Mononuclear cell (primary cell): ENCODE data around the gene KRT84. TPM values are rescaled to one million over a fixed set of nuclear protein-coding genes. Genes with fewer than 3 reads are reported as not detected.

Experiments used
- H3K27me3 ChIP-seq: 2 replicates; pipeline ENCODE4 v1.6.0; 2011; ENCODE audit warnings: low read length, control low read depth; ENCODE audit not compliant: insufficient read depth
- H3K4me1 ChIP-seq: 2 replicates; pipeline ENCODE4 v1.5.1; 2011; ENCODE audit warnings: mild to moderate bottlenecking, low read length, control low read depth; ENCODE audit not compliant: insufficient read depth
- H3K4me3 ChIP-seq: 2 replicates; pipeline ENCODE4 v1.5.1; 2011; ENCODE audit warnings: mild to moderate bottlenecking, low read length, moderate library complexity
- H3K9me3 ChIP-seq: 2 replicates; pipeline ENCODE4 v1.5.1; 2011; ENCODE audit warnings: low read depth, mild to moderate bottlenecking, control low read depth, low read length
- total RNA-seq: library from RNA; depleted of rRNA; stranded (reverse); fragments of >200 nt; gene quantifications from one replicate; pipeline ENCODE4 v1.2.3, GENCODE V29; 2012

Gene KRT84
- total RNA-seq, 1 donor, result not detected

- no peaks in the 10 kb centered on the region for H3K27me3 ChIP-seq
- no peak overlapping the region for H3K4me3 ChIP-seq
- H3K4me1 ChIP-seq, result no peaks in the 10 kb centered on the region
- H3K9me3 ChIP-seq, result no peaks in the 10 kb centered on the region
Measured at GRCh38 chr12:52400906-52401305, 15.5 kb upstream of the KRT84 start.

DNA sequence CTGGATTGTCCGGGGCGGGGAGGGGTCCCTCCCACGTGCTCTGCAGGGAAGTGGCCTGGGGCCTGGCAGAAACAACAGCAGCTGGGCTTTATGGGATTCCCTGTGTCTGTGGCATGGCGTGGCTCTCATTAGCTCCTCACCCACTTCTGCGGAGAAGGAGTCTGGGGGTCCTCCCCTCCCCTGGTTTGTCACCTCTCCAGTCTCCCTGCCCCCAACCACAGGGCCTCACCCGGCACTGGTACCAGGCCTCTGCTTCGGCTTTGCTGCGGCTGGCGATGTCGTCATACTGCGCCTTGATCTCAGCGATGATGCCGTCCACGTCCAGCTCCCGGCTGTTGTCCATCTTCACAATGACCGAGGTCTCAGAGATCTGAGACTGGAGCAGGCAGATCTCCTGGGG is 14.3 kb upstream of the KRT84 start:
- no peaks in the 10 kb centered on the region for H3K9me3 ChIP-seq
- H3K27me3 ChIP-seq, result no peaks in the 10 kb centered on the region
- H3K4me3 ChIP-seq, result no peak overlapping the region

GRCh38 chr12:52398176-52398575 is 12.7 kb upstream of the KRT84 start:
- H3K9me3 ChIP-seq, result no peaks in the 10 kb centered on the region
- no peaks in the 10 kb centered on the region for H3K4me1 ChIP-seq
- H3K4me3 ChIP-seq, result no peak overlapping the region
- H3K27me3 ChIP-seq, result no peaks in the 10 kb centered on the region

More for the DNA sequence above, 14.3 kb upstream of the KRT84 start:
- H3K4me1 ChIP-seq, result no peaks in the 10 kb centered on the region

DNA sequence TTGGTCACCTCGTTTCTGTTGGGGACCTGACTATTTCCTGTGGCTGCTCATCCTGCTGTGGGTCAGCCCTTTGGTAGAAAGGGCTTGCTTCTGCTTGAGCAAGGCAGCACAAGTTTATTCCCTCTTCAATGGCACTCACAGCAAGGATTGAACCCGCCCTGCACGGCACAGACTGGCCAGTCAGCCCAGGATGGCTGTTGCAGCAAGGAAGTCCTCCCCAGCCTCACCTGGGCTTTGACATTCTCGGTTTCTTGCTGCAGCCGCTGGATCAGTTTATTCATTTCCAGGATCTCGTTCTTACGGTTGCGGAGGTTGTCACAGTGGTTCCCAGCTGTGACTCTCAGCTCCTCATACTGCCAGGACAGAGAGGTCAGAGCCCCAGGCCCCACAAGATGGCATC is 11.2 kb upstream of the KRT84 start:
- Histone ChIP-seq H3K27me3 (no peaks in the 10 kb centered on the region), H3K4me3 (no peak overlapping the region), H3K9me3 (no peaks in the 10 kb centered on the region), H3K4me1 (no peaks in the 10 kb centered on the region)

DNA sequence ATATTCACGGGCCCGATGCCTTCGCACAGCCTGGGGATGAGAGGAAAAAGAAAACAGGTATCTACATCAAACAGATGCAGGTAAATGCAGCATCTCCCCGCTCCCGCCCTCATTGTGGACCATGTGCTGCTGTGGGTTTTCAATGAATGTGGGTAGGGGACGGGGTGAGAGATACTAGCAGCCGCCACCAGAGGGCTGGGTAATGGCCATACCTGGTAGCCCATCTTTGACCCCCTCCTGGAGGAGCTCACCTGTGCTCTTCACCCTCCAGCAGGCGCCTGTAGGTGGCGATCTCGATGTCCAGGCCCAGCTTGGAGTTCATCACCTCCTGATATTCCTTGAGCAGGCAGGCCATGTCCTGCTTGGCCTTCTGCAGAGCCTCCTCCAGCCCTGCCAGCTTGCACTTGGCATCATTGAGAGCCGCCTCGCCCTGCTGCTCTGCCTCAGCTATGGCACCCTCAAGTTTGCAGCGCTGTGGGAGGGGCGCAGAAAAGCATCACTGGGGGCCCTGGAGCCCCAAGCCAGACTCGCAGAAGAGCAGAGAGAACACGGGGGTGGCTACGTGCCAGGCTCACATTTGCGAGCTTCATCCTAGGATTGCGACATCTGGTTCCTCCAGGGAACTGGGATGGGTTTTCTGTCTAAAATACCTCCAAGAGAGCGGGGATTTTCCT is 10.4 kb upstream of the KRT84 start:
- Histone ChIP-seq H3K9me3 (no peaks in the 10 kb centered on the region), H3K4me1 (no peaks in the 10 kb centered on the region), H3K4me3 (no peak overlapping the region), H3K27me3 (no peaks in the 10 kb centered on the region)

DNA sequence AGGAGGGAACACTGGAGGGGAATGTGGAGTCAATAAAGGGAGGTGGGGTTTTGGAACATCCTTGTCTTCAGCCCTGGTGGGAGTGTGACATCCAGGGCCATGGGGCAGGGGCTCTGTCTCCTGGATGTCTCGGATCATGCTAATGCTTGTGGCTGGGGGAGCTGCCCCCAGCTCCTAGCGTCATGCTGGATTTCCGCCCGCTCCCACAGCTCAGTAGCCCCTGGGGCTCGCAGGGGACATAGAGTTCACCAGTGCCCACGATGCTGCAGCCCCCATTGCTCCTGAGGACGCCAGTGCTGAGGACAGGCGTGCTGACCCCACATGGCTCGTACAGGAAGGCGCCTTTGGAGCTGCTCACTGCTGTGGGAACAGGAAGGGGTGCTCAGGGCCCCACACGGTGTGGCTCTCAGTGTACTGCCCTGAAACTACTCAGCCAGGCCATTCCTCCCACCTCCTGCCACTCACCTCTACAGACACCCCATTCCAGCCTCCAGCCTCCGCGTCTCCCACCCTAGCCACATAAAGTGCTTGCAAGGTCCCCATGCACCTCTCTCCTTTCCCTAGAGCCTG is 9.5 kb upstream of the KRT84 start:
- Histone ChIP-seq H3K27me3 (no peaks in the 10 kb centered on the region), H3K9me3 (no peaks in the 10 kb centered on the region), H3K4me3 (no peak overlapping the region), H3K4me1 (no peaks in the 10 kb centered on the region)

GRCh38 chr12:52392465-52393007 is 7.1 kb upstream of the KRT84 start:
- Histone ChIP-seq H3K4me3 (no peak overlapping the region), H3K27me3 (no peaks in the 10 kb centered on the region), H3K9me3 (no peaks in the 10 kb centered on the region), H3K4me1 (no peaks in the 10 kb centered on the region)

DNA sequence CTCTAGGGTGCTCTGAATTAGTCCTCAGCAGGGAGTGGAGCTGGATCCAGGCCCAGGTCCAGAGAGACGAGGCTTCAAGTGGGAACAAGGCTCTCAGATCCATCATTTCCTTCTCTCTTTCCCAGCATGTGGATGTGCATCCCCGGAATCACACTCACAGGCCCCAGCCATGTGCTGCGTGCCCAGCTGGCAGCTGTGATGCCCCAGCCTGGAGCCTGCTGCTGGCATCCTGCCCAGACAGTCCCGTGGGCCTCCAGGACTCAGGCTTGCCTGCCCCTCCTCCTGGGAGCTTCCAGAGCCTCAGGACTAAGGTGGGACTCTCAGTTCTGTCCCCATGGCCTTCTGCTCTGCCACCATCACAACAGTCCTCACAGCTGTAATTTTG is 6.2 kb upstream of the KRT84 start:
- Histone ChIP-seq H3K9me3 (no peaks in the 10 kb centered on the region), H3K4me1 (no peaks in the 10 kb centered on the region), H3K27me3 (no peaks in the 10 kb centered on the region), H3K4me3 (no peak overlapping the region)

DNA sequence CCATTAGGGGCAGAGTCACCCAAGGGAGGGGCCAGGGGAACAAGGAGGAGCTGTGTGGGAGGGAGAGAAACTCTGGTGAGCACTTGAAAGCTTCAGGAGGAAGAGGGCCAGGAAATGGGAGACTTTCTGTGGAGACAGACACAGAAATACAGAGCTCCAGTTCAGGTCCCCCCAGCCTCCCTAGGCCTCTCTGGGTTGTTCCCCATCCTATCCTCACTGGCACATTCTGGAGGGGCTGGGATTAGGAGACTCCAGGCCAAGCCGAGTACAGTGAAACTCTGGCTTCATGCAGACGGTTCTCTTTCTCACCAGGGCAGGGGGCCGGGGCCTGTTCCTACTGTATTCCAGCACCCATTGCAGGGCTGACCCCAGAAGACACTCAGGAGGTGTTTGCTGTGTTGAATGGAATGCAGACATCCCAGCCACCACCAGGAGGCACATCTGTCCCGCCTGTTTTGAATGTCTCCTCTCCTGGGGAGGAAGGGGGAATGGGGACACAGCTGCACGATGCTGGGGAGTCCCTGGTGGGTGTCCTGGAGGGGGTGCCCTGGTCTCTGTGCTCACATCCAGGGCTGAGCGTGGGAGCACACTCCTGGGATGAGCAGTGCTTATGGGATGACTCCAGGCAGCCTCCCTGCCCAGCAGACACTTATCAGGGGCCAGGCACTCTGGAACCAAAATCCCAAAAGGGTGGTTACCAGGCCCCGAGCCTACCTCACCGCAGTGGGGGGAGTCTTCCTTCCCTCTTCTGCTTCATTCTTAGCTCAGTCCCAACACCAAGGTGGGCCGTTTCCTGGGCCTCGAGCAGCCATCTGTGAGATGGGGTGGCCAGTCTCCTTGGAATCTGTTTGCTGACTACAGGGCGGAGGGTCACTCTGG is 5.5 kb upstream of the KRT84 start:
- no peaks in the 10 kb centered on the region for H3K9me3 ChIP-seq
- H3K27me3 ChIP-seq, result no peaks in the 10 kb centered on the region
- H3K4me1 ChIP-seq, result no peaks in the 10 kb centered on the region
- no peak overlapping the region for H3K4me3 ChIP-seq

DNA sequence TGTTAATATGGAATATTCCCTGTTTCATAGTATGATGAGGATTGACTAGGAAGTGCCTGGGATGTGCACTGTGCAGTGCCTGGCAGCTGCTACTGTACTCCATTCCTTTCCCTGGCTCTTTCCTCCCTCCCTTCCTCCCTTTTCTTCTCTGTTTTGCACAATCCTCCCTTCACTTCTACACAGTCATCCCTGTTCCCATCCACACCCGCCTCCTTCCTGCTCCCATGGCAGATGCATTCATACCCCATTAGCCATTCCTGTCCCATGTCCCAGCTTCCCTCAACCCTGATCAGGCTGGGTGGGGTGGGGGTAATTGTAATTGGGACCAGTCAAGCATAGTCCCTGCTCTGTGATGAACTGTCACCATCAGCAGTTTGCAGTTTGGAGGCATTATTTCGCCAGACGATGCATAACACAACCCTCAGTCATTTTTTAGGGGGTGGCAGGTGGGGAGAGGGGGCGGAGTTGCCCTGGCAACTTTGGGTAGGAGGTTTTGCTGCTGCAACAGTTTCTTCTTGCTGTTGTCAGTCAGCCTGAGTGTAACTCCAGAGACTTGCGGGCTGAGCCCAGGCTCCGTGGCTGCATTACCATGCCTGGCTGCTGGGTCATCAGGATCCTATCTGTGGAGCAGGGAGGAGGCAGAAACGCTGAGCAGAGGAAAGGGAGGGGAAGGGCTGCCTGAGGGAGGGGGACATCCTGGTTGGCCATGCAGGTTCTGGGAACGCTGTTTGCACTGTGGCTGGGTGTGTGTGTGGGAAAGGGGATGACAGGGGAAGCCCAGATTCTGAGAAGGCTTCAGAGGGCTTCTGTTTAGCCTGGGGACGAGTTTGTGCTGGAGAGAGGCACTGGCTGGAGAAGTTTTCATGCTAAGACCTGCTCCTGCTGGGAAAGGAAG is 4.1 kb upstream of the KRT84 start:
- no peak overlapping the region for H3K4me3 ChIP-seq
- H3K27me3 ChIP-seq, result no peaks in the 10 kb centered on the region
- no peaks in the 10 kb centered on the region for H3K4me1 ChIP-seq
- no peaks in the 10 kb centered on the region for H3K9me3 ChIP-seq

DNA sequence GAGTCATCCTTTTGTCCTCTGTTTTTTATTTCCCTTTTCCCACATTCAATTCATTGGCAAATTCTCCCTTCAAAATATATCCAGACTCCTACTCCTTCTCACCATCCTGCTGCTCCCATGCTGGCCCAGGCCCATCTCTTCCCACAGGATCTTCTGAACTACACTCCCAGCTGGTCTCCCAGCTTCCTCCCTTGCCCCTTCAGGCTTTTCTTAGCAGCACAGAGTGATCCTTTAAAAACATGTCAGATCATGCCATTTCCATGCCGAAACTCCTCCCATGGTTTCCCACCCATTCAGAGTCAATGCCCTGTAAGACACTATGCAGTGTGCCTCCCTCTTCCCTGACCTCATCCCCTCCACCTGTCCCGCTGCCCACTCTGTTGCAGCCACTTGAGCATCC is 2.4 kb upstream of the KRT84 start:
- H3K9me3 ChIP-seq, result no peaks in the 10 kb centered on the region
- H3K4me1 ChIP-seq, result no peaks in the 10 kb centered on the region
- H3K27me3 ChIP-seq, result no peaks in the 10 kb centered on the region
- H3K4me3 ChIP-seq, result no peak overlapping the region

DNA sequence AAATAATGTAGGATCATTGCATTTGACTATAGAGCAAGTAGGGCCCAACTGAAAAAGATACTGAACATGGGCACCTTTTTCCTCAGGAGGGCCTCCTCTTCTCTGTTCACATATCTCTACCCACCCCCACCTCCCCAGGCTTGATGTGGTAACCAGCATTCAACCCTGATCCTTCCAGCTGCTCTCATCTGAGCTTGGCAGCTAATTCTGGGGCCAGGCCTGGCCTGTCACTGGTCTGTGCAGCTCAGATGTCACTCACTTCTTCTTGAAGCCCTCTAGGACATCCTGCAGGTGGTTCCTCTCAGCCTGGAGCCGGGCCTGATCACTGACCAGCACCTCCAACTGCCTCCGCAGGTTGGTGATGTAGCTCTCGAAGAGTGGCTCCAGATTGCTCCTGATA is 2.1 kb downstream of the KRT84 start:
- H3K4me1 ChIP-seq, result no peaks in the 10 kb centered on the region
- no peaks in the 10 kb centered on the region for H3K9me3 ChIP-seq

GRCh38 chr12:52382854-52383253 is 2.6 kb downstream of the KRT84 start:
- Histone ChIP-seq H3K27me3 (no peaks in the 10 kb centered on the region), H3K4me3 (no peak overlapping the region), H3K4me1 (no peaks in the 10 kb centered on the region)

More for the DNA sequence above, 2.1 kb downstream of the KRT84 start:
- H3K27me3 ChIP-seq, result no peaks in the 10 kb centered on the region
- H3K4me3 ChIP-seq, result no peak overlapping the region

GRCh38 chr12:52381206-52381605 is 4.2 kb downstream of the KRT84 start:
- no peak overlapping the region for H3K4me3 ChIP-seq
- H3K4me1 ChIP-seq, result no peaks in the 10 kb centered on the region
- no peaks in the 10 kb centered on the region for H3K9me3 ChIP-seq
- no peaks in the 10 kb centered on the region for H3K27me3 ChIP-seq

More at GRCh38 chr12:52382854-52383253, 2.6 kb downstream of the KRT84 start:
- no peaks in the 10 kb centered on the region for H3K9me3 ChIP-seq
